Hepatocyte (in vitro differentiated cells): ENCODE measurements around the gene CARD11. TPM values are rescaled to one million over a fixed set of nuclear protein-coding genes. Genes with fewer than 3 reads are reported as not detected.

Experiments
- DNase-seq: peaks from one replicate; pipeline ENCODE4 v3.0.0-alpha.2; 2016; ENCODE audit warnings: low spot score
- H2AFZ ChIP-seq: fragments of 200-600 bp; sonication (generic); 2 replicates; pipeline ENCODE4 v1.6.0; 2016; ENCODE audit warnings: antibody characterized with exemption, mild to moderate bottlenecking
- H3K27ac ChIP-seq: fragments of 200-600 bp; sonication (generic); 2 replicates; pipeline ENCODE4 v1.5.1; 2016; ENCODE audit warnings: mild to moderate bottlenecking
- H3K27me3 ChIP-seq: fragments of 200-600 bp; sonication (generic); 2 replicates; pipeline ENCODE4 v1.6.1; 2016
- H3K36me3 ChIP-seq: fragments of 200-600 bp; sonication (generic); replicated peaks from 2 replicates; pipeline ENCODE4 v1.5.1; 2016; ENCODE audit warnings: low read depth; ENCODE audit not compliant: insufficient read depth
- H3K4me1 ChIP-seq: fragments of 200-600 bp; sonication (generic); 2 replicates; pipeline ENCODE4 v1.5.1; 2016; ENCODE audit warnings: mild to moderate bottlenecking, moderate library complexity; ENCODE audit not compliant: insufficient read depth
- H3K4me2 ChIP-seq: fragments of 200-600 bp; sonication (generic); 2 replicates; pipeline ENCODE4 v1.6.0; 2016
- H3K4me3 ChIP-seq: fragments of 200-600 bp; sonication (generic); 2 replicates; pipeline ENCODE4 v1.5.1; 2016; ENCODE audit warnings: mild to moderate bottlenecking
- H3K79me2 ChIP-seq: fragments of 200-600 bp; sonication (generic); 2 replicates; pipeline ENCODE4 v1.6.0; 2017; ENCODE audit warnings: mild to moderate bottlenecking
- H3K9me2 ChIP-seq: fragments of 200-600 bp; sonication (generic); replicated peaks from 2 replicates; pipeline ENCODE4 v1.6.0; 2017; ENCODE audit warnings: mild to moderate bottlenecking; ENCODE audit not compliant: insufficient read depth
- H3K9me3 ChIP-seq: fragments of 200-600 bp; sonication (generic); 2 replicates; pipeline ENCODE4 v1.5.1; 2016; ENCODE audit warnings: low read depth, mild to moderate bottlenecking
- H4K20me1 ChIP-seq: fragments of 200-600 bp; sonication (generic); 2 replicates; pipeline ENCODE4 v1.6.0; 2016; ENCODE audit warnings: mild to moderate bottlenecking; ENCODE audit not compliant: insufficient read depth, poor library complexity, severe bottlenecking
- CTCF ChIP-seq: fragments of 200-600 bp; sonication (generic); IDR thresholded peaks from 2 replicates; pipeline ENCODE4 v1.5.1; 2016; ENCODE audit warnings: antibody characterized with exemption, mild to moderate bottlenecking; ENCODE audit not compliant: poor library complexity
- EZH2 ChIP-seq: fragments of 200-600 bp; sonication (generic); IDR thresholded peaks from 2 replicates; pipeline ENCODE4 v1.6.1; 2016; ENCODE audit warnings: antibody characterized with exemption, mild to moderate bottlenecking, borderline replicate concordance
- EZH2phosphoT487 ChIP-seq: fragments of 200-600 bp; sonication (generic); IDR thresholded peaks from one replicate; pipeline ENCODE4 v1.6.1; 2018; ENCODE audit warnings: antibody characterized with exemption, mild to moderate bottlenecking, low read depth, moderate library complexity; ENCODE audit not compliant: unreplicated experiment, severe bottlenecking
- WGBS: methylation state at CpG from one replicate; pipeline ENCODE4 v1.1.6; 2016; ENCODE audit warnings: low lambda C conversion rate; ENCODE audit errors: missing lambda C conversion rate; 5-methylcytosine and 5-hydroxymethylcytosine counted together
- polyA plus RNA-seq: library from polyadenylated mRNA; unstranded; fragments of >200 nt; fragmentation: Nextera tagmentation; extraction: Ambion mirVana; gene quantifications from 2 replicates; pipeline ENCODE4 v1.2.1, GENCODE V29; 2016
- total RNA-seq: library from RNA; depleted of rRNA; stranded (reverse); fragments of >200 nt; gene quantifications from 2 replicates; pipeline ENCODE4 v1.2.3, GENCODE V29; 2014

The CARD11 gene
- total and polyA plus RNA-seq, 2 experiments from 2014 or later, result 9.6 to 10.9 TPM

GRCh38 chr7:3066506-3066905 is 22.8 kb upstream of the CARD11 start:
- H3K36me3 ChIP-seq, result no peaks in the 10 kb centered on the region
- no peak overlapping the region for H3K27ac ChIP-seq
- no peaks in the 10 kb centered on the region for H4K20me1 ChIP-seq
- H3K9me2 ChIP-seq, result no peaks in the 10 kb centered on the region
- H3K79me2 ChIP-seq, result no peaks in the 10 kb centered on the region
- H3K4me3 ChIP-seq, result no peak overlapping the region
- no peak overlapping the region for H3K4me2 ChIP-seq
- no peaks in the 10 kb centered on the region for H3K4me1 ChIP-seq
- no peak for DNase-seq
- no peaks in the 10 kb centered on the region for H3K9me3 ChIP-seq
- TF ChIP-seq EZH2phosphoT487 (no peak), CTCF (no peak), EZH2 (no peak)
- no peak overlapping the region for H2AFZ ChIP-seq
- whole genome bisulfite sequencing, result 95% methylated on average over 1 of the region's 1 CpG
- H3K27me3 ChIP-seq, result no peaks in the 10 kb centered on the region

- TF ChIP-seq EZH2 (no peak), CTCF (peak; percentile 42), EZH2phosphoT487 (no peak)
- Histone ChIP-seq H2AFZ (no peak overlapping the region), H3K9me2 (no peaks in the 10 kb centered on the region), H3K4me2 (no peak overlapping the region), H3K4me1 (no peaks in the 10 kb centered on the region), H3K79me2 (no peaks in the 10 kb centered on the region), H3K27me3 (no peaks in the 10 kb centered on the region), H3K9me3 (no peaks in the 10 kb centered on the region), H3K4me3 (no peak overlapping the region), H4K20me1 (no peaks in the 10 kb centered on the region), H3K27ac (no peak overlapping the region), H3K36me3 (no peaks in the 10 kb centered on the region)
- 57% methylated on average over 10 of the region's 11 CpGs for WGBS
- peak; percentile 31 for DNase-seq
These were observed 22.1 kb upstream of the CARD11 start for GRCh38 chr7:3065724-3066143.

- H3K27ac ChIP-seq, result no peak overlapping the region
- WGBS, result 80% methylated on average over 5 of the region's 5 CpGs
- TF ChIP-seq EZH2 (no peak), EZH2phosphoT487 (no peak), CTCF (no peak)
These were observed 20.4 kb upstream of the CARD11 start for GRCh38 chr7:3064067-3064466.

More at GRCh38 chr7:3064067-3064466, 20.4 kb upstream of the CARD11 start:
- Histone ChIP-seq H3K4me1 (no peaks in the 10 kb centered on the region), H3K9me3 (no peaks in the 10 kb centered on the region), H3K27me3 (no peaks in the 10 kb centered on the region), H4K20me1 (no peaks in the 10 kb centered on the region), H3K9me2 (no peaks in the 10 kb centered on the region), H3K36me3 (no peaks in the 10 kb centered on the region), H3K4me2 (no peak overlapping the region), H3K4me3 (no peak overlapping the region), H3K79me2 (no peaks in the 10 kb centered on the region), H2AFZ (no peak overlapping the region)
- no peak for DNase-seq
